HepG2 (cell line): Measurements from ENCODE around the gene RFFL. TPM values are rescaled to one million over a fixed set of nuclear protein-coding genes. Genes with fewer than 3 reads are reported as not detected.
A peak's percentile ranks its signal among the peaks of the same experiment; 100 is the strongest.

Source experiments
- NFIC ChIP-seq: IDR thresholded peaks from 2 replicates; pipeline ENCODE4 v1.6.1; 2012; ENCODE audit warnings: mild to moderate bottlenecking, low read length, inconsistent platforms
- SMAD3 ChIP-seq: sonication (generic); formaldehyde crosslinking; IDR thresholded peaks from 2 replicates; pipeline ENCODE4 v1.4.0; 2020; ENCODE audit warnings: missing genetic modification reagents
- ZNF737 ChIP-seq: sonication (generic); formaldehyde crosslinking; IDR thresholded peaks from 2 replicates; pipeline ENCODE4 v1.5.0; 2020; ENCODE audit warnings: missing genetic modification reagents, mild to moderate bottlenecking, borderline replicate concordance
- ZNF761 ChIP-seq: sonication (generic); formaldehyde crosslinking; conservative IDR thresholded peaks from 2 replicates; pipeline ENCODE4 v1.4.0; 2020; ENCODE audit warnings: mild to moderate bottlenecking, missing genetic modification reagents
- ZNF788 ChIP-seq: sonication (generic); formaldehyde crosslinking; IDR thresholded peaks from 2 replicates; pipeline ENCODE4 v1.5.0; 2020; ENCODE audit warnings: mild to moderate bottlenecking, missing genetic modification reagents, borderline replicate concordance
- polyA plus RNA-seq, 8 experiments: library from polyadenylated mRNA; depleted of rRNA in 3 of 8; stranded (reverse) in 7 of 8; unstranded in 1 of 8; fragments of >200 nt; fragmentation: Illumina TruSeq in 4 of 8; extraction: Trizol in 4 of 8; gene quantifications; 2 replicates each; pipeline versions ENCODE4 v1.2.1 to v1.2.3, GENCODE V29; 2011 to 2016; ENCODE audit warnings: low read depth in 4 of 8, missing spikeins in 1 of 8, mixed read lengths in 1 of 8; ENCODE audit not compliant: insufficient read depth in 1 of 8
- total RNA-seq, 5 experiments: library from RNA; depleted of rRNA; stranded (reverse); fragments of >200 nt; fragmentation: Illumina TruSeq; extraction: Trizol; gene quantifications; 2 replicates each; pipeline ENCODE4 v1.2.3, GENCODE V29; 2016; ENCODE audit warnings: low read depth in 1 of 5
- TF ChIP-seq, protein P1 (sequence below): sonication (generic); formaldehyde crosslinking; IDR thresholded peaks from 2 replicates; pipeline ENCODE4 v1.4.0; 2020; ENCODE audit warnings: mild to moderate bottlenecking, low read depth, missing genetic modification reagents
- TF ChIP-seq, protein P2 (sequence below), 2 experiments: sonication (generic) in 1 of 2; formaldehyde crosslinking in 1 of 2; IDR thresholded peaks; 2 replicates each; pipeline versions ENCODE4 v1.5.1 to v1.6.1; 2011 to 2020; ENCODE audit warnings: borderline replicate concordance in 1 of 2, low read depth in 1 of 2, low read length in 1 of 2, mild to moderate bottlenecking in 1 of 2, missing genetic modification reagents in 1 of 2, moderate library complexity in 1 of 2
- TF ChIP-seq, protein P3 (sequence below): sonication (generic); formaldehyde crosslinking; IDR thresholded peaks from 2 replicates; pipeline ENCODE4 v1.4.0; 2020; ENCODE audit warnings: missing genetic modification reagents, borderline replicate concordance
- TF ChIP-seq, protein P4 (sequence below): sonication (generic); formaldehyde crosslinking; IDR thresholded peaks from 2 replicates; pipeline ENCODE4 v1.4.0; 2020; ENCODE audit warnings: missing genetic modification reagents
- TF ChIP-seq, protein P5 (sequence below): sonication (generic); formaldehyde crosslinking; IDR thresholded peaks from 2 replicates; pipeline ENCODE4 v1.4.0; 2020; ENCODE audit warnings: missing genetic modification reagents
- TF ChIP-seq, protein P6 (sequence below): IDR thresholded peaks from 2 replicates; pipeline ENCODE4 v1.6.1; 2016; ENCODE audit warnings: low read depth
- TF ChIP-seq, protein P7 (sequence below): sonication (generic); formaldehyde crosslinking; IDR thresholded peaks from 2 replicates; pipeline ENCODE4 v1.4.0; 2020; ENCODE audit warnings: mild to moderate bottlenecking, missing genetic modification reagents, borderline replicate concordance

RFFL gene
- total and polyA plus RNA-seq, 2 of the 13 experiments (the other 11 are each of a cell fraction or from before 2014, with no cell fraction given): 24.3 to 48.6 TPM

DNA sequence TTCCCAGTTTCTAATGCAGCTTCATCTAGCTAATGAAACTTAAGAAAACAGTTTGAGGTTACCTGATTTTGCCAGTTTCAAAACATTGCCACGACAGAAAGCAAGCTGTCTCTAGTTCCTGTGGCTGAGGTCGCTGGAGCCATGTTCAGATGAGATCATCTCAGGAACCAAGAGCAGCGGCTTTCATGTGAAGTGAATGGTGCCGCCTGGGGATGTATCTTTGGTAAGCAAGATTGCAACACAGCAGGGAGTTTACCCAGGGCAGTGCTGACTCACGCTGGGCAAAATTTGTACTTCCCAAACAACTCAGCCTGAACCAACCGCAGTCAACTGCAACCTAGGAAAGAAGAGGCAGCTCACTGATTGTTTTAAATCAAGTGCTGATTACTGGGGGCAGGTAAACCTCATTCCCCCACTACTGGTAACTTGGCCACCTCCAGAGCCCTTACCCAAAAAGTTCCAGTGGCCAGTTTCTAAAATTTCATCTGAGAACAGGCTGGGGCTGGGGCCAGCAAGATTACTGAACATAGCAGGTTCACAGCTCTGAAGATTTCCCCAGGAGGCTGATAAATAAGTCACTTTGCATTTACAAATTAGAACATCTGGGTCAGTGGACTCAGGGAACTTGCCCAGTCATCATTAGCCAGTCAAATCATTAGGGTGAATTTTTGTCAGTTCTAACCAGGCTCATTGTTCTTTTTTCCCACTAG lies at the start of gene RFFL (continued):
- TF ChIP-seq, protein P1, sequence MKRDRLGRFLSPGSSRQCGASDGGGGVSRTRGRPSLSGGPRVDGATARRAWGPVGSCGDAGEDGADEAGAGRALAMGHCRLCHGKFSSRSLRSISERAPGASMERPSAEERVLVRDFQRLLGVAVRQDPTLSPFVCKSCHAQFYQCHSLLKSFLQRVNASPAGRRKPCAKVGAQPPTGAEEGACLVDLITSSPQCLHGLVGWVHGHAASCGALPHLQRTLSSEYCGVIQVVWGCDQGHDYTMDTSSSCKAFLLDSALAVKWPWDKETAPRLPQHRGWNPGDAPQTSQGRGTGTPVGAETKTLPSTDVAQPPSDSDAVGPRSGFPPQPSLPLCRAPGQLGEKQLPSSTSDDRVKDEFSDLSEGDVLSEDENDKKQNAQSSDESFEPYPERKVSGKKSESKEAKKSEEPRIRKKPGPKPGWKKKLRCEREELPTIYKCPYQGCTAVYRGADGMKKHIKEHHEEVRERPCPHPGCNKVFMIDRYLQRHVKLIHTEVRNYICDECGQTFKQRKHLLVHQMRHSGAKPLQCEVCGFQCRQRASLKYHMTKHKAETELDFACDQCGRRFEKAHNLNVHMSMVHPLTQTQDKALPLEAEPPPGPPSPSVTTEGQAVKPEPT (CRISPR knock-in tag): peak; percentile 62; the same call in 1 of the 2 replicates
- TF ChIP-seq ZNF761 (CRISPR knock-in tag): 0 out of 2 replicates have a peak, but pooled peaks have one; percentile 64
- TF ChIP-seq NFIC: peak; percentile 64; the same call in 1 of the 2 replicates
- TF ChIP-seq, protein P2, sequence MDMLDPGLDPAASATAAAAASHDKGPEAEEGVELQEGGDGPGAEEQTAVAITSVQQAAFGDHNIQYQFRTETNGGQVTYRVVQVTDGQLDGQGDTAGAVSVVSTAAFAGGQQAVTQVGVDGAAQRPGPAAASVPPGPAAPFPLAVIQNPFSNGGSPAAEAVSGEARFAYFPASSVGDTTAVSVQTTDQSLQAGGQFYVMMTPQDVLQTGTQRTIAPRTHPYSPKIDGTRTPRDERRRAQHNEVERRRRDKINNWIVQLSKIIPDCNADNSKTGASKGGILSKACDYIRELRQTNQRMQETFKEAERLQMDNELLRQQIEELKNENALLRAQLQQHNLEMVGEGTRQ (IDR thresholded peaks at IDR 0.05; ENCODE audit: low read depth, low read length): no peak
- TF ChIP-seq, protein P2 (CRISPR knock-in tag; IDR thresholded peaks at IDR 0.05; ENCODE audit: borderline replicate concordance): no peak
- TF ChIP-seq, protein P3, sequence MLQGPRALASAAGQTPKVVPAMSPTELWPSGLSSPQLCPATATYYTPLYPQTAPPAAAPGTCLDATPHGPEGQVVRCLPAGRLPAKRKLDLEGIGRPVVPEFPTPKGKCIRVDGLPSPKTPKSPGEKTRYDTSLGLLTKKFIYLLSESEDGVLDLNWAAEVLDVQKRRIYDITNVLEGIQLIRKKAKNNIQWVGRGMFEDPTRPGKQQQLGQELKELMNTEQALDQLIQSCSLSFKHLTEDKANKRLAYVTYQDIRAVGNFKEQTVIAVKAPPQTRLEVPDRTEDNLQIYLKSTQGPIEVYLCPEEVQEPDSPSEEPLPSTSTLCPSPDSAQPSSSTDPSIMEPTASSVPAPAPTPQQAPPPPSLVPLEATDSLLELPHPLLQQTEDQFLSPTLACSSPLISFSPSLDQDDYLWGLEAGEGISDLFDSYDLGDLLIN: 0 out of 2 replicates have a peak, but pooled peaks have one; percentile 47
- TF ChIP-seq ZNF737 (CRISPR knock-in tag): no peak
- TF ChIP-seq, protein P4, sequence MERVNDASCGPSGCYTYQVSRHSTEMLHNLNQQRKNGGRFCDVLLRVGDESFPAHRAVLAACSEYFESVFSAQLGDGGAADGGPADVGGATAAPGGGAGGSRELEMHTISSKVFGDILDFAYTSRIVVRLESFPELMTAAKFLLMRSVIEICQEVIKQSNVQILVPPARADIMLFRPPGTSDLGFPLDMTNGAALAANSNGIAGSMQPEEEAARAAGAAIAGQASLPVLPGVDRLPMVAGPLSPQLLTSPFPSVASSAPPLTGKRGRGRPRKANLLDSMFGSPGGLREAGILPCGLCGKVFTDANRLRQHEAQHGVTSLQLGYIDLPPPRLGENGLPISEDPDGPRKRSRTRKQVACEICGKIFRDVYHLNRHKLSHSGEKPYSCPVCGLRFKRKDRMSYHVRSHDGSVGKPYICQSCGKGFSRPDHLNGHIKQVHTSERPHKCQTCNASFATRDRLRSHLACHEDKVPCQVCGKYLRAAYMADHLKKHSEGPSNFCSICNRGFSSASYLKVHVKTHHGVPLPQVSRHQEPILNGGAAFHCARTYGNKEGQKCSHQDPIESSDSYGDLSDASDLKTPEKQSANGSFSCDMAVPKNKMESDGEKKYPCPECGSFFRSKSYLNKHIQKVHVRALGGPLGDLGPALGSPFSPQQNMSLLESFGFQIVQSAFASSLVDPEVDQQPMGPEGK (CRISPR knock-in tag): peak; percentile 50
- peak; percentile 92 for TF ChIP-seq ZNF788 (CRISPR knock-in tag)
- TF ChIP-seq, protein P5, sequence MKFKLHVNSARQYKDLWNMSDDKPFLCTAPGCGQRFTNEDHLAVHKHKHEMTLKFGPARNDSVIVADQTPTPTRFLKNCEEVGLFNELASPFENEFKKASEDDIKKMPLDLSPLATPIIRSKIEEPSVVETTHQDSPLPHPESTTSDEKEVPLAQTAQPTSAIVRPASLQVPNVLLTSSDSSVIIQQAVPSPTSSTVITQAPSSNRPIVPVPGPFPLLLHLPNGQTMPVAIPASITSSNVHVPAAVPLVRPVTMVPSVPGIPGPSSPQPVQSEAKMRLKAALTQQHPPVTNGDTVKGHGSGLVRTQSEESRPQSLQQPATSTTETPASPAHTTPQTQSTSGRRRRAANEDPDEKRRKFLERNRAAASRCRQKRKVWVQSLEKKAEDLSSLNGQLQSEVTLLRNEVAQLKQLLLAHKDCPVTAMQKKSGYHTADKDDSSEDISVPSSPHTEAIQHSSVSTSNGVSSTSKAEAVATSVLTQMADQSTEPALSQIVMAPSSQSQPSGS (CRISPR knock-in tag): peak; percentile 97
- TF ChIP-seq SMAD3: peak; percentile 81
- TF ChIP-seq, protein P6, sequence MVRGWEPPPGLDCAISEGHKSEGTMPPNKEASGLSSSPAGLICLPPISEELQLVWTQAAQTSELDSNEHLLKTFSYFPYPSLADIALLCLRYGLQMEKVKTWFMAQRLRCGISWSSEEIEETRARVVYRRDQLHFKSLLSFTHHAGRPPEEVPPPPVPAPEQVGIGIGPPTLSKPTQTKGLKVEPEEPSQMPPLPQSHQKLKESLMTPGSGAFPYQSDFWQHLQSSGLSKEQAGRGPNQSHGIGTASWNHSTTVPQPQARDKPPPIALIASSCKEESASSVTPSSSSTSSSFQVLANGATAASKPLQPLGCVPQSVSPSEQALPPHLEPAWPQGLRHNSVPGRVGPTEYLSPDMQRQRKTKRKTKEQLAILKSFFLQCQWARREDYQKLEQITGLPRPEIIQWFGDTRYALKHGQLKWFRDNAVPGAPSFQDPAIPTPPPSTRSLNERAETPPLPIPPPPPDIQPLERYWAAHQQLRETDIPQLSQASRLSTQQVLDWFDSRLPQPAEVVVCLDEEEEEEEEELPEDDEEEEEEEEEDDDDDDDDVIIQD: peak; percentile 38; the same call in 1 of the 2 replicates
- TF ChIP-seq, protein P7, sequence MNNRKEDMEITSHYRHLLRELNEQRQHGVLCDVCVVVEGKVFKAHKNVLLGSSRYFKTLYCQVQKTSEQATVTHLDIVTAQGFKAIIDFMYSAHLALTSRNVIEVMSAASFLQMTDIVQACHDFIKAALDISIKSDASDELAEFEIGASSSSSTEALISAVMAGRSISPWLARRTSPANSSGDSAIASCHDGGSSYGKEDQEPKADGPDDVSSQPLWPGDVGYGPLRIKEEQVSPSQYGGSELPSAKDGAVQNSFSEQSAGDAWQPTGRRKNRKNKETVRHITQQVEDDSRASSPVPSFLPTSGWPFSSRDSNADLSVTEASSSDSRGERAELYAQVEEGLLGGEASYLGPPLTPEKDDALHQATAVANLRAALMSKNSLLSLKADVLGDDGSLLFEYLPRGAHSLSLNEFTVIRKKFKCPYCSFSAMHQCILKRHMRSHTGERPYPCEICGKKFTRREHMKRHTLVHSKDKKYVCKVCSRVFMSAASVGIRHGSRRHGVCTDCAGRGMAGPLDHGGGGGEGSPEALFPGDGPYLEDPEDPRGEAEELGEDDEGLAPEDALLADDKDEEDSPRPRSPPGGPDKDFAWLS: no peak
